GM21360 (cell line): ENCODE results near the gene SRXN1.

Experiments used
- ATAC-seq: cut with Tn5 transposase; IDR thresholded peaks from one replicate; pipeline ENCODE4 v1.9.1; 2021; ENCODE audit warnings: mild to moderate bottlenecking, moderate library complexity; ENCODE audit not compliant: unreplicated experiment

Gene SRXN1

DNA sequence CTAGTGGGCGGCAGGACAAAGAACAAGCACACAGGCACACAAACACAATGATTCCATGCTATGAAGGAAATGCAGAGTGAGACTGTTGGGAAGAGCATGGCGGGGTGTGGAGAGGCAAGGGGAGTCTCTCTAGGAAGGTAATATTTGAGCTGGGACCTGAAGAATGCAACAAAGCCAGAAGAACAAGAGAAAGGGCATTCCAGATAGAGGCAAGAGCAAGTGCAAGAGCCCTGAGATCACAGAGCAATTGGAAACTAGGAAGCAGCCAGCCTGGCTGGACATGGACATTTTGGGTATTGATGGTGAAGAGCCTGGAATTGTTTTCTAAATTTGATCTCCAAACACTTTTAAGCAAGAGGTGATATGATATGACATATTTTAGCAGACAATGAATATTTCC, 15.4 kb downstream of the SRXN1 start:
- ATAC-seq: no peak

DNA sequence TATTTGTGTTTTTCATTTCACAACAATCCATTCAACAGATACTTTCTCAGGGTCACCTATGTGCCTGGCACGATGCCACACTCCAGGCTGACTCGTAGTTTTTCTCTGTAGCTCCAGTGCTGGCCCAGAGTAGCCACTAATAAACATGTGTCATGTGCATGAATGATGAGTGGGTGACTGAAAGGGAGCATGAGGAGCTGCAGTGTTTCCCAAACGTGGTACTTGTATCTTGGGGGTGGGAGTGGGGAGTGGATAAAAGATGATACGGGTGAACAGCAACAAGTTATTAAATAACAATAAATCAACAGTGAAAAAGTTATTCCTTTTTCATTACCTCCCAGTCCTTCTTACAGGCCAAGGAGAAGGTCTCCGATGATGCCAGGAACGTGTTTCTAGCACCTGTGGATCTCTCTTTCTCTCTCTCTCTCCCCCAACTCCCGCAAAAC, 17.1 kb downstream of the SRXN1 start:
- no peak for ATAC-seq

DNA sequence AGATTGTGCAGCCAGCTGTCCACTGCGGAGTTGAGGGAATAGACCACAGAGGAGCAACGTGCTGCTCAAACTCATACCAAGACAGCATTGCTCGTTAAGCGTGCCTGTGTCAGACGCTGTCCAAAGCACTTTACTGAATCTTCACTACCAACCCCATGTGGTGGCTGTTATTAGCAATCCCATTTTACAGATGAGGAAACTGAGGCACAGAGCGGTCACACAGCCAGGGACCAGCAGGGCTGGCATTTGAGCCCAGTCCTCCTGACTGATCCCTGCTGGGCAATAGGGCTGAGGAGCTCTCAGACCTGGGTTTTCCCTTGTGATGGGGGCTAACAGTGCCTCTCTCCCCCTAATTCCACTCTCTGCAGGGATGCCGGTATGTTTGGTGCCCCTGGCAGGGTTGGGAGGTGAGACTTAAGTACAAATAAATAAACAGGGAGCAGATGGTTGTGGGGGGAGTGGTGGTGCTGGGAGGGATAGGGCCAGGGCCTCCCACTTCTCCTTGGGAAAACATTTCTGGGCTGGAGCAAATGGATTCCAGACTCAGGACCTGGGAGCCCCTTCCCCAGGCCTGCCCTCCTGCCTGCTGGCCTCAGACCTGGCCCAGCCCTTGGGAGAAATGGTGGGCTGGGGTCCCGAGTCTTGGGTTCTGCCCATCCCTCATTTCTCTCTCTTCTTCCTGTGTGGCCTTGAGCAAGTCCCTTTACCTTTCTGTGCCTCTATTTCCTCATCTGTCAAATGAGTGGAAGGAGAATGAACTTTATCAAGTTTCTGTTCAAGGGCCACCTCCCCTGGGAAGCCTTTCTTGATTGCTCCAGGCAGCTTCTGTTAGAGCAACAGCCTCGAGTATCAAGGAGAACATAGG, 17.7 kb downstream of the SRXN1 start:
- ATAC-seq: no peak

DNA sequence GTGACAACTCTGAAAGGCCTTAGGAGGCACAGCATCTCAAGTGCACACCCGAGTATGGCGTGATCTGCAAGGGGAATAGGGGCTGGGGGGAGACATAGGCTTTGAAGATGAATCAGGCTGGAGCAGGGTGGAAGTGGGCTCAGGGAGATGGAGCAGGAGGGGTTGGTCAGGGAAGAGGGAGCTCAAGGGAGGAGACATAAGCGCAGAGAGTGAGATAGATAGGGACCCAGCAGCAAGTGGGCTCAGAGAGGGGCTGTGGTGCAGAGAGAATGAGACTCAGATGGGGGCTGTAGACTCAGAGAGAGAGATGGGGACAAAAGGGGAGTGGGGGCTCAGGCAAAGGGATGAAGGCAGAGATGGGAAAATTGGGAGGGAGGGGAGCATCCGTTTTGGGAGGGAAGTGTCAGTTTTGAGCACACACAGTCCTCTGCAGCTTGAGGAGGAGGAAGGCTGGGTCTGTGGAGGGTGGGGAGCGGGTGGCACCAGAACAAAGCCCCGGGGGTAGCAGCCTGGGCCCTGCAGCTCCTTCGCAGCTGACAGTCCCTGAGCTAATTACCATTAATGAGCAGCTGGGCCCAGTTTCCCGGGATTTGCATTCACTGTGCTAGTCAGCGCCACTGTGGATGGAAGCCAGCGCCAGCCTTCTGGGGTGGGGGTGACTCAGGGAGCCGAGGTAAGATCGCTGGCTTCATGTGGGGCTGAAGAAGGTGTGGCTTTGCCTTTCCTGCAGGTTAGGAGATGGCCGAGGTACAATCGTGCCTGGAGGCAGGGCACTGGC, 18.7 kb downstream of the SRXN1 start:
- no peak for ATAC-seq

DNA sequence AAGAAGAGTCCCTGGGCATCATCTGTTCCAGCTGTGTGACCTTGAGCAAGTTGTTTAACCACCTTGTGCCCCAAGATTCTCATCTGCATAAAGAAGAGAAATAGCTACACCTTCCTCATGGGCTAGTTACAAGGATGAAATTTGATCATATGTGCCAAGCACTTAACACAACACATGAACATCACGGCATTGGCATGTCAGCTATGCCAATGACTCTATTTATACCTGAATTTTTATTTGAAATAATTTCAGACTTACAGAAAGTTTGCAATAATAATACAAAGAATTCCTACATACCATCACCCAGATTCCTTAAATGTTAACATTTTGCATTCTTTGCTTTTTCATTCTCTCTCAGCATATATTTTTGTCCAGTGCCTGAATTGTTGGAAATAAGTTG, 21.9 kb downstream of the SRXN1 start:
- ATAC-seq: no peak

DNA sequence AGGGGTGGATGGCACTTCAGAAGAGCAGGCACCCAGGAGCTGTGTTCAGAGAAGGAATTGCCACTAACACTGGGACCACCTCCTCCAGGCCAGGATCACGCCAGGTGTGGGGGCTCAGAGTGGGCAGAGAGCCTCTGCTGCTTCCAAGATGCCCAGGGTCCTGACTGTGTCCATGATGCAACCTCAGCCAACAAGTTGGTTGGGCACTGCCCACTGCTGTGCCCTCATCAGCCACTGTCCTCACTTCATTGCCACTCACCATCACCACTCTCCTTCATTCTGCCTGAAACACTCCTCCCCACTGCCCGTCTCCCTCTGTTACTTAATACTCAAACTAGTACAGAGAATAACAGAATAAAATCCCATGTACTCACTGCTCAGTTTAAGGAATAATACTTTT, 26.4 kb downstream of the SRXN1 start:
- no peak for ATAC-seq

DNA sequence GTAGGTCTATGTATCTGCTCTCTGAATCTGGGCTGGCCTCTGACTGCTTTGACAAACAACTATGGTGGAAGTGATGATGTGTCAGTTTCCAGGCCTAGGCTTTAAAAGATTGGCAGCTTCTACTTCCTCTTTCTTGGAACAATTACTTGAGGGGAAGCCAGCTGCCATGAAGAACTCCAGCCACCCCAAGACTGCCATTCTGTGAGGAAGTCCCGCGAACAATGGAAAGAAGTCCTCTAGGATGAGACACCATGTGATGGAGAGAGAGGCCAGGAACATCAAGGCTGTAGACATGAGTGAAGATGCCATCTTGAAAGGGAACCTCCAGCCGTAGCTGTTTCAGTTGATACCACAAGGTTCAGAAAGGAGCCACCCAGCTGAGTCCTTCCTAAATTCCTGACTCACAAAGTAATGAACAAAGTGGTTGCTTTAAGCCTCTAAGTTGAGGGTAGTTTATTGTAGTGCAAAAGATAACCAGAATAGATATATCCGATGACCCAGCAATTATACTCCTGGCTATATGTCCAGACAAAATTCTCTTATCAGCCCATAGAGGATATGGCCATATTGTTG, 27.6 kb downstream of the SRXN1 start:
- ATAC-seq: no peak

DNA sequence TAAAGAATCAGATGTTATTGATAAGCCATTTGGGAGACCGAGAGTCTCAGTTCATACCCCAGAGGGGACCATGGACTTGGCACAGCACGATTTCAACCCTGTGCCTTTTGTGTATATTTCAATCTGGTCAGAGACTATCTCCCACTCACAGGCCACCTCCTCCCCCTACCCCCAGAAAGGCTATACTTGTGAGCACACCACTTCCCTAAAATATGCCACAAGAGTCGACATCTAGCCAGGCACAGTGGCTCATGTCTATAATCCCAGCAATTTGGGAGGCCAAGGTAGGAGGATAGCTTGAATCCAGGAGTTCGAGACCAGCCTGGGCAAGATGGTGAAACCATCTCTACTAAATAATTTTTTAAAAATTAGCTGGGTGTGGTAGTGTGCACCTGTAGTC, 29.3 kb downstream of the SRXN1 start:
- no peak for ATAC-seq

DNA sequence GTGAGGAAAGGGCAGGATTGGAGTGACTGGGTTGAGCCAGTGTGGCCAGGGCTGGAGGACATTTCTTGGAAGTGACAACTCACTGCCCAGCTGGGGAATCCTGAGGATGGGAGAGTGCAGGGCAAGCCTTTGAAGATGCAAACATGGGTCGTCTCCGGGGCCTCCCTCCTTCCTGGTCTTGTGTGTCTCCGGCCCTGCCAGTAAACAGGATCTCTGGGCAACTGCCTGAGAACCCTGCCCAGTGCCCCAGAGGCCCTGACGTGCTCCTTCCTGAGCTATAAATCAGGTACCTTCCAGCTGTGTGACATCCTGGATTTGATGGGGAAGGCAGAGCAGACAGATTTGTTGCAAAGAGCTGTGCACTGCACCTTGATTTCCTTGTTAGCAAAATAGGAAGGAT, 30.0 kb downstream of the SRXN1 start:
- no peak for ATAC-seq

DNA sequence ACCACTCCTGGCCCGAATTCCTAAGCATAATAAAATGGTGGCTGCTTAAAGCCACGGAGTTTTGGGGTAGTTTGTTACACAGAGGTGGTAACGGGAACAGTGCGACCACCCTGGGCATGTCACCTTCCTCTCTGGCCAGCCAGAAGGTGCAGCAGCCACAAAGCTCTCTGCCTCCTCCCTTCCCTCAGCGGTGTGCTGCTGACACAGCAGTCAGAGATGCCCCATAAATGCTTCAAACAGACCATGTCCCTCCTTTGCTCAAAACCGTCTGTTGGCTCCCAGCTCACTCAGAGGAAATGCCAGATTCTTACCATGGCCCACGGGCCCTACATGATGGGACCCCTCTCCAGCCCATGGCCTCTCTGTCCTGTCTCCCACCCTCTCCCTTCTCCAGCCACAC, 30.8 kb downstream of the SRXN1 start:
- ATAC-seq: no peak

DNA sequence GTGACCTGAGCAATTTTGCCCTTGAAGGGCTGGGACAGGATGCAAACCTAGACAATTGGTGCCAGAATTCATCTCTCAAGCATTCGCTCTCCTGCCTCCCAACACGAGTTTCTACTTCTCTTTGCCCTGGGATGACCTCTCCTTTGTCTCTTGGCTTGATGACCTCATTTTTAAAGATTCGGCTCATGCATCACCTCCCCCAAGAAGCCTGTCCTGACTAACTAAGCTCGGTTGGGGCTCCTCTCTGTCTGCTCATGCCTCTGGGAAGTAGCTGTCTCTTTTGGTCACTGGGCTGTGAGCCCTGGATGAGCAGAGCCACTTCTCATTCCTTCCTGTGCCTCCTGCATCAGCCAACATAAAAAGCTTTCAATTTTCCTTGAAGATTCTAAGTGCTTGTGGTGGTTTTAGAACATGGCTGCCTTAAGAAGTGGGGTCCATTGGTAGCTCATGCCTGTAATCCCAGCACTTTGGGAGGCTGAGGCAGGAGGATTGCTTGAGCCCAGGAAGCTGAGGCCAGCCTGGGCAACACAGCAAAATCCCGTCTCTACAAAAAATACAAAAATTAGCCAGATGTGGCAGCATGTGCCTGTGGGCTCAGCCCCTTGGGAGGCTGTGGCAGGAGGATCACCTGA, 31.8 kb downstream of the SRXN1 start:
- ATAC-seq: no peak

DNA sequence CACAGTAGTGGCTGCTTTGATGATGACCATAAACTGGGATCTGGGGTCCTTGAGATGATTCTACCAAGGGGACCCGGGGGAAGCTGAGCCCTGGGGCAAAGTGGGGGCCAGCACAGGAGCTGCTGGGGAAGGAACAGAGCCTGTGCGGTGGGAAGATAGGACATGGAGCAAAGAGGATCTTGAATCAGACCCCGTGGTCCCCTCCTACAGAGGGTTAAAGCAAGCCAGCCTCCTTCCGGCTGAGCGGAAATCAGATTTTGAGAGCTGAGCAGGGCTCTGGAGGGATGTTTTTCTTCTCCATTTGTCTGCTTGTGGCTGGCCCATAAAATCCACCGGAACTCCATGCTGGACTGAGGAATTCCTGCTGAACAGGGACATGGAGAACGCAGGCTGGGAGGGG, 32.8 kb downstream of the SRXN1 start:
- ATAC-seq: no peak

DNA sequence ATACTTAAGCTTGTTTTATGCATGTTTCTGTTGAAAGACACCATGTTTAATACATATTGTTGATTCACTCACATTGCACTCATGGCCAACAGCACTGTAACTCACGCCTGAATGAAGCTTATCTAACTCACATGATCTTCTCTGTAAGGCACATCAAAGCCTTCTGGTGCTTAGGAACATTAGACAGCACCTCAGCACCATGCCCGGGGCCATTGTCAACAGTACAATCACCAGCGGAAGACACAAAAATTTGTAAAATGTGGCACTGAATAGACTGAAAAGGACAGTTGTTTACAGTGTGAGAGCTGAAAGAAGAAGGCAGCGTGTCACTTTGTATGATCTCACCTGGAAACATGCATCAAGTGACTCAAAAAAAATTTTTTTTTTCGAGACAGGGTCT, 34.0 kb downstream of the SRXN1 start:
- no peak for ATAC-seq

DNA sequence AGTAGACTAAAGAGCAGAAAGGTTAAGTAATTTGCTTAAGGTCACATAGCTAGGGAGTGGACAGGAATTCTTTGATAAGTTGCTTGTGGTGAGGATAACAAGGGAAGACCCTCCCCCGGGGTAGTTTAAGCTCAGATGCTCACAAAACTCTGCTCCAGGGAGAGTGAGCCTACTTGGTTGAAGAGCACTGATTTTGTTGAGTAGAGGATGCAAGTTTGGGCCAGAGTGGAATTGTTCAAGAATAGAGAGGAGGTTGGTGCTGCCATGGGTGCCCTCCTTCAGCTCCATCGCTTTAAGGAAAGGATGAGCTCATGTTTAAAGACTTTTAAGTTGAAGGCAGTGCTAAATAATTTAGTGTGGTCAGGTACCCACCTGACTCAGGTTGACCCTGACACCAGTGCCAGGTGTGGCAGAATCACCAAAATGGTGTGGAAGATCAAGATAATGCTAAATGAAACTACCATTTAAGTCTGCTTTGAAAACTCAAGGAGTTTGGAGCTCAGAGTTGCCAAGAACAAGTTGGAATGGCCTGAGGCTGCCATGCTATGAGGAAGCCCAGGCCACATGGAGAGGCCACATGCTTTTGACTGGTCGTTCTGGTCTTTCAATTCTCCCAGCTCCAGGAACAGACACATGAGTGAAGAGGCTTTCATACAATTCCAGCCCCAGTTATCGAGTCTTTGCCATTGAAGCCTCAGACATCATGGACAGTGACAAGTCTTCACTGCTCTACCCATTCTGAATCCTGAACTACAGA, 34.9 kb downstream of the SRXN1 start:
- no peak for ATAC-seq

DNA sequence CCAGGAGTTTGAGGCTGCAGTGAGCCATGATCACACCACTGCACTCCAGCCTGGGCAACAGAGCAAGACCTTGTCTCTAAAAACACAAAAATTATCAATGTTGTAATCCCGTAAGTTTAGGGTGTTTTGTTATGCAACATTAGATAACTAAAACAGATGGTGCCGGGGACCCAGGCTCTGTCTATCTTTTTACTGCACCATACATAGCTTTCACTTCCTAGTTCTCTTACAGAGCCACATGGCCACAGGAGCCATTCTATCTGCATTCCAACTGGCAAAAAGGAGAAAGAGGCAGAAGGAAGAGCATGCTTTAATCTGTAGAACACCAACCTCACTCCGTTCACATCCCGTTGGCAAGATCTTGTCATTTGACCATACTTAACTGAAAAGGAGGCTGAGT, 37.5 kb downstream of the SRXN1 start:
- ATAC-seq: no peak

DNA sequence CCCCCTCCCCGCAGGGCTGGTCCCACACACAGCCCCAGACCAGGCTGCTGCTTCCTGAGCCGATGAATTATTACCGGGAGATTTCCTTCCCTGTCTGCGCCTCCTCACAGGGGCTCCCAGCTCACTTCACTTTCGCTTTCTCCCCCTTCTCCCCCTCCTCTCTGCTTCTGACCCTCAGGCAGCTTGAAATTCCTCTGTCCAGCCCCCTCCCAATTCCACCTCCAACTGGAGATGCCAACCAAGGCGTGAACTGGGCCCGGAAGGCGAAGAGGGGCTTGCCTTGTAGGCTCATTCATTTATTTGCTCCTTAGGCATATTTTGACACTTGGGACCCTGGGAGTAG, 41.2 kb downstream of the SRXN1 start:
- ATAC-seq: no peak

DNA sequence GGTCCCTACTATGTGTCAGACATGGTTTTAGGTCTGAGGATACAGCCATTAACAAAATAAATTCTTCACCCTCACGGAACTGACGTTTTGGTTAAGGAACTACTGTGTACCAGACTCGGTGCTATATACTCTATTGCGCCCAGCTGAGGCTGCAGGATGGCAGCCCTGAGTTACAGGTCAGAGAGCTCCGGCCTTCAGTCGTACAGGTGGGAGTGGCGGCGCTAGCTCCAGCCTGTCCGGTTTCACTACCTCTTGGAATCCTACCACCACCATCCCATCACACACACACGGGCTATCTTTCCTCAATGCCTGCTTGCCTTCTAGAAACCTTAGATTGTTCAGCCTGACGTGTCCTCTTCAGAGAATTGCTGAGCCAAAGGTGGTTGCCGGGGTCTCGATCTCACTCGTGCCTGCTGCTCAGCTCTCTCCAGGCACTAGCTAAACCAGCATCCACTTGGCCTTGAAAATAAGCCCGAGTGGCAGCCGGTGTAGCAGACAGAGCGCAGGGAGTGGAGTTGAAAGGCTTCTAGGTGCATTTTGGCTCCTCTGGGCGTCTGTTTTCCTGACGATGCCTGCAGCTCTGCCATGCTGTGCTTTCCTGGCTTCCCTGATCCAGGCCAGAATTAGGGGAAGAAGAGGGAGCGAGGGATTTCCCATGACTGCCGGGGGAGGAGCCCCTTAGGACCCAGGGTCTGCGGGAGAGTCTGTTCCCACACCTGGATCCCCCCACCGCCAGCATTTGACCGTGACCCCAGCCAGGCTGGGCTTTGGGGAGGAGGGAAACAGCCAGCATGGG, 41.8 kb downstream of the SRXN1 start:
- no peak for ATAC-seq

DNA sequence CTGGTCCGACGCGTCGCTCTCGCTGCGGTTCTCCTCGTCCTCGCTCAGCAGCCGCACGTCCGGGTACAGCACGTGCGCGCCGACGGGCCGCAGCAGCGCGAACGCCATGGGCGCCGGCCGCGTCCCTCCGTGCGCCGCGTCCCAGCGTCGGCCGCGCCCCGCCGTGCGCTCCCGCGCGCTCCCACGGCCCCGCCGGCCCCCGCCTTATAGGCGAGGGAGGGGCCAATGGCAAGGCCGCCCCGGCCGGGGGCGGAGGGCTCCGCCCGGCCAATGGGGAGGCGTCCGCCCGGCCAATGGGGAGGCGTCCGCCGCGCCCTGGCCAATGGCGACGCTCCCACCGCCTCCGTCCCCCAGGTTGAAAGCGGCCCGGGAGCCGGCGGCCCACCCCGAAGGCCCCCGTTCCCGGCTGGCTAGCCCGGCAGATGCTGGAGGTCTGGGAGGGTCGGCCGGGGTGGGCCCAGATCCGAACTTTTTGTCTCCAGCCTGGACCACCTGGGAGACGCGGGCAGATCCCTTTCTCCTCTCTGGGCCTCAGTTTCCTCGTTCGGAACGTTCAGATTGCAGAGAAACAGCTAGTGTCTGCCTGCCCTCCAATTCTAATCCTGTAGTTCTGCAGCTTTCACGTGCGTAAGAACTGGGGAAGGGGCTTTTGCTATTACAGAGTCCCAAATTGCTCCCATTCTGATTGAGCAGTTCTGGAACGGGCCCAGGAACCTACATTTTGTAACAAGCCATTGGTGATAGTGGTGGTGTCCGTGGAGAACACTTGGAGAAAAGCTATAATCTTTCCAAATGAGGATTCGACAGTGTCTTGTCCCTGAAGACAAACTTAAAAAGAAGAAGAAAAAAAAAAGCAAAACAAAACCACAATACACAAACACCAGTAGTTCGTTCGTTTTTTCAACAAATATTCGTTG, 42.6 kb downstream of the SRXN1 start, which contains the start of gene TCF15:
TSS of gene TCF15 (minus strand) at position 180 of the 917 bp plus-strand sequence. CDS start at position 108, 72 bp downstream.
- ATAC-seq: no peak
